Fibroblast of the aortic adventitia (primary cell): ENCODE results near the gene SCN8A. TPM values are rescaled to one million over a fixed set of nuclear protein-coding genes. Genes with fewer than 3 reads are reported as not detected.
A peak's percentile ranks its signal among the peaks of the same experiment; 100 is the strongest.

Source experiments
- DNase-seq: peaks from one replicate; pipeline ENCODE4 v3.0.0-alpha.2; 2010; ENCODE audit warnings: low read depth
- H3K4me3 ChIP-seq: 2 replicates; pipeline ENCODE4 v1.5.1; 2011; ENCODE audit warnings: low read depth, mild to moderate bottlenecking, control low read depth, low read length, moderate library complexity
- CTCF ChIP-seq: IDR thresholded peaks from 2 replicates; pipeline ENCODE4 v1.5.1; 2011; ENCODE audit warnings: mild to moderate bottlenecking, low read length, control low read depth, inconsistent platforms; ENCODE audit not compliant: insufficient read depth
- total RNA-seq: library from RNA; depleted of rRNA; stranded (reverse); fragments of >200 nt; gene quantifications from 2 replicates; pipeline ENCODE4 v1.2.3, GENCODE V29; 2012; ENCODE audit warnings: low replicate concordance

Gene SCN8A
- total RNA-seq, 1 donor, result 7.9 TPM

GRCh38 chr12:51699219-51699618, 108.2 kb downstream of the SCN8A start:
- TF ChIP-seq CTCF, result no peak

GRCh38 chr12:51700887-51701286, 109.9 kb downstream of the SCN8A start:
- H3K4me3 ChIP-seq, result no peak overlapping the region
- TF ChIP-seq CTCF, result no peak
- no peak for DNase-seq

More at GRCh38 chr12:51699219-51699618, 108.2 kb downstream of the SCN8A start:
- no peak for DNase-seq
- no peak overlapping the region for H3K4me3 ChIP-seq

GRCh38 chr12:51702587-51702986, 111.6 kb downstream of the SCN8A start:
- TF ChIP-seq CTCF, result no peak
- DNase-seq, result no peak
- H3K4me3 ChIP-seq, result no peak overlapping the region

GRCh38 chr12:51705450-51705849, 114.4 kb downstream of the SCN8A start:
- DNase-seq, result peak; percentile 14
- no peak overlapping the region for H3K4me3 ChIP-seq
- TF ChIP-seq CTCF, result no peak

- TF ChIP-seq CTCF, result no peak
- no peak overlapping the region for H3K4me3 ChIP-seq
- no peak for DNase-seq
Observed at GRCh38 chr12:51706206-51706605, 115.2 kb downstream of the SCN8A start.

- no peak for TF ChIP-seq CTCF
- H3K4me3 ChIP-seq, result no peak overlapping the region
- DNase-seq, result peak; percentile 6
Observed at GRCh38 chr12:51714666-51715065, 123.6 kb downstream of the SCN8A start.

GRCh38 chr12:51717326-51717925, 126.4 kb downstream of the SCN8A start:
- DNase-seq, result no peak
- no peak for TF ChIP-seq CTCF
- no peak overlapping the region for H3K4me3 ChIP-seq
